Epithelial cell of proximal tubule (primary cell): ENCODE data around the gene LDB2. TPM values are rescaled to one million over a fixed set of nuclear protein-coding genes. Genes with fewer than 3 reads are reported as not detected.

Experiments used
- DNase-seq: peaks from one replicate; pipeline ENCODE4 v3.0.0-alpha.2; 2011; ENCODE audit warnings: low read depth
- H3K4me3 ChIP-seq: 2 replicates; pipeline ENCODE4 v1.5.1; 2011; ENCODE audit warnings: low read depth, mild to moderate bottlenecking, low read length
- CTCF ChIP-seq: conservative IDR thresholded peaks from 2 replicates; pipeline ENCODE4 v1.5.1; 2012; ENCODE audit warnings: low read depth, mild to moderate bottlenecking, low read length
- total RNA-seq: library from RNA; depleted of rRNA; stranded (reverse); fragments of >200 nt; gene quantifications from 2 replicates; pipeline ENCODE4 v1.2.3, GENCODE V29; 2015

LDB2 gene
- total RNA-seq, 1 donor from 2014 or later: 0.75 TPM

GRCh38 chr4:16669036-16669435, 229.4 kb downstream of the LDB2 start:
- TF ChIP-seq CTCF: no peak
- DNase-seq: no peak
- no peak overlapping the region for H3K4me3 ChIP-seq

GRCh38 chr4:16668488-16668887, 230.0 kb downstream of the LDB2 start:
- no peak for DNase-seq
- no peak for TF ChIP-seq CTCF
- no peak overlapping the region for H3K4me3 ChIP-seq

GRCh38 chr4:16667464-16667863, 231.0 kb downstream of the LDB2 start:
- DNase-seq: no peak

GRCh38 chr4:16665942-16666551, 232.4 kb downstream of the LDB2 start:
- DNase-seq: no peak
- no peak for TF ChIP-seq CTCF
- H3K4me3 ChIP-seq: no peak overlapping the region

More at GRCh38 chr4:16667464-16667863, 231.0 kb downstream of the LDB2 start:
- no peak for TF ChIP-seq CTCF
- H3K4me3 ChIP-seq: no peak overlapping the region

GRCh38 chr4:16663732-16664131, 234.7 kb downstream of the LDB2 start:
- H3K4me3 ChIP-seq: no peak overlapping the region
- DNase-seq: no peak
- TF ChIP-seq CTCF: no peak

GRCh38 chr4:16663307-16663706, 235.1 kb downstream of the LDB2 start:
- H3K4me3 ChIP-seq: no peak overlapping the region
- DNase-seq: no peak
- no peak for TF ChIP-seq CTCF

- DNase-seq: no peak
Measured at GRCh38 chr4:16661813-16662212, 236.6 kb downstream of the LDB2 start.

More at GRCh38 chr4:16661813-16662212, 236.6 kb downstream of the LDB2 start:
- no peak overlapping the region for H3K4me3 ChIP-seq
- no peak for TF ChIP-seq CTCF
